ENCODE results near the gene TTC5. TPM values are rescaled to one million over a fixed set of nuclear protein-coding genes. Genes with fewer than 3 reads are reported as not detected.
A peak's percentile ranks its signal among the peaks of the same experiment; 100 is the strongest.

Gene TTC5
- total RNA-seq, 2 experiments from 2014 or later: 17.9 to 21.0 TPM

GRCh38 chr14:20306079-20306423, 300 bp upstream of the TTC5 start:
- TF ChIP-seq EZH2phosphoT487 (IDR thresholded peaks at IDR 0.05; ENCODE audit: borderline replicate concordance, low read depth, low read length): no peak
- TF ChIP-seq CTCF (conservative IDR thresholded peaks at IDR 0.05; ENCODE audit: low read length): peak; percentile 52; the same call in 1 of the 2 replicates
- H2AFZ ChIP-seq (ENCODE audit: low read length): no peak overlapping the region; the same call in 1 of the 2 replicates
- DNase-seq (ENCODE audit: low spot score): no peak
- H3K9me3 ChIP-seq (ENCODE audit: low read length): no peaks in the 10 kb centered on the region
- no peaks in the 10 kb centered on the region for H3K9me2 ChIP-seq (ENCODE audit: insufficient read depth, low read length)
- intact Hi-C loops (cut with micrococcal nuclease; ENCODE audit: unreplicated experiment): no loop called here
- no TSS peak for BruUV-seq (replicated peaks)
- H3K79me2 ChIP-seq (ENCODE audit: insufficient read depth, low read depth, low read length): peaks cover 15% of the 10 kb centered on the region; the same call in 1 of the 2 replicates
- H4K20me1 ChIP-seq (ENCODE audit: insufficient read depth, low read length): no peaks in the 10 kb centered on the region
- no peak overlapping the region for H3K27ac ChIP-seq (ENCODE audit: low read depth, low read length, poor library complexity, severe bottlenecking)
- peak overlapping the region; percentile 84 for H3K4me3 ChIP-seq (ENCODE audit: low read depth, low read length, poor library complexity, severe bottlenecking)
- ChIA-PET CTCF (ENCODE audit: unreplicated experiment) (no interaction called here), POLR2A (interaction anchor here (0.7 to 1.0 kb wide), 2 partner anchors 307 to 377 kb away, joined by 4 read pairs; no protein-coding TSS in a partner anchor)
- H3K4me1 ChIP-seq (ENCODE audit: insufficient read depth, low read length, poor library complexity, severe bottlenecking): peaks cover 14% of the 10 kb centered on the region
- H3K36me3 ChIP-seq (ENCODE audit: insufficient read depth, low read length): peaks cover 10% of the 10 kb centered on the region
- no peak overlapping the region for H3K4me2 ChIP-seq (ENCODE audit: low read length)

GRCh38 chr14:20302042-20302755, 3.6 kb downstream of the TTC5 start:
- Histone ChIP-seq H2AFZ (ENCODE audit: low read length) (no peak overlapping the region), H3K79me2 (ENCODE audit: insufficient read depth, low read depth, low read length) (peaks cover 15% of the 10 kb centered on the region; the same call in 1 of the 2 replicates), H3K4me2 (ENCODE audit: low read length) (no peak overlapping the region), H3K4me3 (ENCODE audit: low read depth, low read length, poor library complexity, severe bottlenecking) (no peak overlapping the region), H3K27ac (ENCODE audit: low read depth, low read length, poor library complexity, severe bottlenecking) (no peak overlapping the region), H3K9me3 (ENCODE audit: low read length) (no peaks in the 10 kb centered on the region), H3K36me3 (ENCODE audit: insufficient read depth, low read length) (peaks cover 41% of the 10 kb centered on the region), H4K20me1 (ENCODE audit: insufficient read depth, low read length) (no peaks in the 10 kb centered on the region), H3K9me2 (ENCODE audit: insufficient read depth, low read length) (no peaks in the 10 kb centered on the region), H3K4me1 (ENCODE audit: insufficient read depth, low read length, poor library complexity, severe bottlenecking) (peaks cover 14% of the 10 kb centered on the region)
- BruUV-seq (replicated peaks): no TSS peak
- ChIA-PET POLR2A (no interaction called here), CTCF (ENCODE audit: unreplicated experiment) (no interaction called here)
- DNase-seq (ENCODE audit: low spot score): no peak
- intact Hi-C loops (cut with micrococcal nuclease; ENCODE audit: unreplicated experiment): no loop called here
- TF ChIP-seq EZH2phosphoT487 (IDR thresholded peaks at IDR 0.05; ENCODE audit: borderline replicate concordance, low read depth, low read length): no peak
- no peak for TF ChIP-seq CTCF (conservative IDR thresholded peaks at IDR 0.05; ENCODE audit: low read length)

GRCh38 chr14:20295067-20295466, 10.7 kb downstream of the TTC5 start:
- Histone ChIP-seq H3K9me2 (ENCODE audit: insufficient read depth, low read length) (no peaks in the 10 kb centered on the region), H4K20me1 (ENCODE audit: insufficient read depth, low read length) (no peaks in the 10 kb centered on the region), H3K9me3 (ENCODE audit: low read length) (no peaks in the 10 kb centered on the region), H3K79me2 (ENCODE audit: insufficient read depth, low read depth, low read length) (no peaks in the 10 kb centered on the region), H3K36me3 (ENCODE audit: insufficient read depth, low read length) (peaks cover 76% of the 10 kb centered on the region), H3K4me2 (ENCODE audit: low read length) (0 out of 2 replicates have a peak overlapping the region, but pooled peaks have one; percentile 1), H3K27ac (ENCODE audit: low read depth, low read length, poor library complexity, severe bottlenecking) (no peak overlapping the region), H2AFZ (ENCODE audit: low read length) (no peak overlapping the region), H3K4me1 (ENCODE audit: insufficient read depth, low read length, poor library complexity, severe bottlenecking) (peaks cover 16% of the 10 kb centered on the region), H3K4me3 (ENCODE audit: low read depth, low read length, poor library complexity, severe bottlenecking) (no peak overlapping the region)
- TF ChIP-seq EZH2phosphoT487 (IDR thresholded peaks at IDR 0.05; ENCODE audit: borderline replicate concordance, low read depth, low read length) (no peak), CTCF (conservative IDR thresholded peaks at IDR 0.05; ENCODE audit: low read length) (no peak)
- CTCF ChIA-PET (ENCODE audit: unreplicated experiment): interaction anchor here (0.6 kb wide), 1 partner anchor 120 kb away, joined by 3 read pairs; no protein-coding TSS in a partner anchor
- peak; percentile 9 for DNase-seq (ENCODE audit: low spot score)
- intact Hi-C loops (cut with micrococcal nuclease; ENCODE audit: unreplicated experiment): no loop called here
- no TSS peak for BruUV-seq (replicated peaks)
- POLR2A ChIA-PET: no interaction called here
